Caco-2 (cell line): ENCODE data around the gene ASB1. TPM values are rescaled to one million over a fixed set of nuclear protein-coding genes. Genes with fewer than 3 reads are reported as not detected.

Experiments
- BruUV-seq: library from RNA; stranded (reverse); fragments of 400-500 nt; replicated peaks from 2 replicates; lab custom pipeline; 2021; lab: Mats Ljungman, UMichigan
- CTCF ChIA-PET: fragments of 300-600 bp; sonication (Branson Sonifier 250); formaldehyde crosslinking; loops from one replicate; lab custom pipeline; 2022; ENCODE audit warnings: antibody characterized with exemption; lab: Charles Lee
- POLR2A ChIA-PET: fragments of 300-600 bp; sonication (Branson Sonifier 250); formaldehyde crosslinking; loops from one replicate; lab custom pipeline; 2022; ENCODE audit warnings: antibody characterized with exemption; lab: Charles Lee
- DNase-seq, 2 experiments: peaks; one replicate each; pipeline versions ENCODE4 v3.0.0 to v3.0.0-alpha.2; 2020 to 2022
- H3K27me3 ChIP-seq: replicated peaks from 2 replicates; pipeline ENCODE4 v1.6.0; 2011; ENCODE audit warnings: low read length; ENCODE audit not compliant: control insufficient read depth, insufficient read depth
- H3K36me3 ChIP-seq: 2 replicates; pipeline ENCODE4 v1.5.1; 2011; ENCODE audit warnings: low read length; ENCODE audit not compliant: control insufficient read depth, insufficient read depth
- H3K4me1 ChIP-seq: fragments of 250-450 bp; sonication (Bioruptor Pico); 2 replicates; pipeline ENCODE4 v1.5.1; 2020; ENCODE audit warnings: mild to moderate bottlenecking
- H3K4me3 ChIP-seq: 2 replicates; pipeline ENCODE4 v1.5.1; 2011; ENCODE audit warnings: low read depth, mild to moderate bottlenecking, control low read depth, low read length
- H3K9me3 ChIP-seq: fragments of 250-450 bp; sonication (Bioruptor Pico); 2 replicates; pipeline ENCODE4 v1.5.1; 2020; ENCODE audit warnings: mild to moderate bottlenecking, moderate library complexity
- H3K27ac Mint-ChIP-seq: one replicate; pipeline ENCODE4 v1.8.0; 2022; ENCODE audit warnings: mixed read lengths; ENCODE audit not compliant: unreplicated experiment
- H3K27me3 Mint-ChIP-seq: one replicate; pipeline ENCODE4 v1.8.0; 2022; ENCODE audit warnings: mixed read lengths; ENCODE audit not compliant: insufficient read depth, unreplicated experiment
- H3K36me3 Mint-ChIP-seq: one replicate; pipeline ENCODE4 v1.8.0; 2022; ENCODE audit warnings: mild to moderate bottlenecking, mixed read lengths; ENCODE audit not compliant: insufficient read depth, unreplicated experiment
- H3K4me1 Mint-ChIP-seq: one replicate; pipeline ENCODE4 v1.8.0; 2022; ENCODE audit warnings: low read depth, mixed read lengths; ENCODE audit not compliant: unreplicated experiment
- H3K4me3 Mint-ChIP-seq: one replicate; pipeline ENCODE4 v1.8.0; 2022; ENCODE audit warnings: mild to moderate bottlenecking, moderate library complexity, mixed read lengths; ENCODE audit not compliant: unreplicated experiment
- H3K9me3 Mint-ChIP-seq: one replicate; pipeline ENCODE4 v1.8.0; 2022; ENCODE audit warnings: mixed read lengths; ENCODE audit not compliant: unreplicated experiment
- intact Hi-C: fragments of 100-400 bp; cut with micrococcal nuclease; formaldehyde crosslinking; loops from one replicate; pipeline ENCODE4 v1.10.0; 2022; ENCODE audit not compliant: unreplicated experiment
- total RNA-seq: library from RNA; stranded (reverse); gene quantifications from 2 replicates; pipeline ENCODE4 v1.2.3, GENCODE V29; 2022
- TF ChIP-seq, protein P1 (sequence below), 2 experiments: fragments of 200-600 bp in 1 of 2; IDR thresholded peaks; 1 replicate in 1 of 2; 2 replicates in 1 of 2; pipeline versions ENCODE4 v1.5.1 to v1.8.0; 2011 to 2022; ENCODE audit warnings: antibody characterized with exemption in 1 of 2, control low read depth in 1 of 2, inconsistent platforms in 1 of 2, low read depth in 1 of 2, low read length in 1 of 2, mild to moderate bottlenecking in 1 of 2, moderate library complexity in 1 of 2; ENCODE audit not compliant: insufficient read depth in 1 of 2, severe bottlenecking in 1 of 2, unreplicated experiment in 1 of 2

The ASB1 gene
- total RNA-seq, 1 experiment from 2014 or later: 16.9 TPM

- Mint-ChIP-seq H3K9me3 (no peaks in the 10 kb centered on the region), H3K27me3 (no peaks in the 10 kb centered on the region), H3K27ac (no peak overlapping the region), H3K4me3 (no peak overlapping the region), H3K4me1 (no peaks in the 10 kb centered on the region), H3K36me3 (no peaks in the 10 kb centered on the region)
- H3K4me1 ChIP-seq: no peaks in the 10 kb centered on the region
- BruUV-seq: no TSS peak
- DNase-seq: no peak
- TF ChIP-seq, protein P1, sequence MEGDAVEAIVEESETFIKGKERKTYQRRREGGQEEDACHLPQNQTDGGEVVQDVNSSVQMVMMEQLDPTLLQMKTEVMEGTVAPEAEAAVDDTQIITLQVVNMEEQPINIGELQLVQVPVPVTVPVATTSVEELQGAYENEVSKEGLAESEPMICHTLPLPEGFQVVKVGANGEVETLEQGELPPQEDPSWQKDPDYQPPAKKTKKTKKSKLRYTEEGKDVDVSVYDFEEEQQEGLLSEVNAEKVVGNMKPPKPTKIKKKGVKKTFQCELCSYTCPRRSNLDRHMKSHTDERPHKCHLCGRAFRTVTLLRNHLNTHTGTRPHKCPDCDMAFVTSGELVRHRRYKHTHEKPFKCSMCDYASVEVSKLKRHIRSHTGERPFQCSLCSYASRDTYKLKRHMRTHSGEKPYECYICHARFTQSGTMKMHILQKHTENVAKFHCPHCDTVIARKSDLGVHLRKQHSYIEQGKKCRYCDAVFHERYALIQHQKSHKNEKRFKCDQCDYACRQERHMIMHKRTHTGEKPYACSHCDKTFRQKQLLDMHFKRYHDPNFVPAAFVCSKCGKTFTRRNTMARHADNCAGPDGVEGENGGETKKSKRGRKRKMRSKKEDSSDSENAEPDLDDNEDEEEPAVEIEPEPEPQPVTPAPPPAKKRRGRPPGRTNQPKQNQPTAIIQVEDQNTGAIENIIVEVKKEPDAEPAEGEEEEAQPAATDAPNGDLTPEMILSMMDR (IDR thresholded peaks at IDR 0.05; ENCODE audit: insufficient read depth in 1 of 2, low read depth in 1 of 2, low read length in 1 of 2, severe bottlenecking in 1 of 2, unreplicated experiment in 1 of 2): no peak
- H3K9me3 ChIP-seq: no peaks in the 10 kb centered on the region
- no peaks in the 10 kb centered on the region for H3K27me3 ChIP-seq
- CTCF ChIA-PET: no interaction called here
- H3K36me3 ChIP-seq: no peaks in the 10 kb centered on the region
- POLR2A ChIA-PET: no interaction called here
- intact Hi-C loops: no loop called here
- no peak overlapping the region for H3K4me3 ChIP-seq
Observed at GRCh38 chr2:238397356-238397755, 29.4 kb upstream of the ASB1 start.

DNA sequence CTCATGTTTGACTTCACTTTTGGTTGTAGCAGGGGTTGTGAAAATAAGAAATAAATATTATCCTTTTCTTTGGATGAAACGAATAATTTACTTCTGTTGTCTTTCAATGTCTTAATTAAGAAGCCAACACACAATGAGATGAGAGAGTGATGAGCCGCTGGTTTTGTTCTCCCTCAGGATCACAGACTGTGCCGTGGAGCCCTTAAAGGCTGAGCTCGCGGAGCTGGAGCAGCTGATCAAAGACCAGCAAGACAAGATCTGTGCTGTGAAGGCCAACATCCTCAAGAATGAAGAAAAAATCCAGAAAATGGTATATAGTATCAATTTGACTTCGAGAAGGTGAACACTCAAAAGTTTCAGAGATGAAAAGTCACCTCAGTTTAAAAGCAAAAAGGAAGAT, 28.1 kb upstream of the ASB1 start:
- no peaks in the 10 kb centered on the region for H3K27me3 Mint-ChIP-seq
- DNase-seq: no peak
- Histone ChIP-seq H3K9me3 (no peaks in the 10 kb centered on the region), H3K36me3 (no peaks in the 10 kb centered on the region), H3K4me3 (no peak overlapping the region), H3K27me3 (no peaks in the 10 kb centered on the region), H3K4me1 (no peaks in the 10 kb centered on the region)
- H3K4me1 Mint-ChIP-seq: no peaks in the 10 kb centered on the region
- H3K9me3 Mint-ChIP-seq: no peaks in the 10 kb centered on the region
- H3K4me3 Mint-ChIP-seq: no peak overlapping the region
- H3K36me3 Mint-ChIP-seq: no peaks in the 10 kb centered on the region
- intact Hi-C loops: no loop called here
- no peak overlapping the region for H3K27ac Mint-ChIP-seq
- POLR2A ChIA-PET: no interaction called here
- BruUV-seq: no TSS peak
- TF ChIP-seq, protein P1 (IDR thresholded peaks at IDR 0.05; ENCODE audit: insufficient read depth in 1 of 2, low read depth in 1 of 2, low read length in 1 of 2, severe bottlenecking in 1 of 2, unreplicated experiment in 1 of 2): no peak
- CTCF ChIA-PET: no interaction called here

GRCh38 chr2:238399094-238399493, 27.6 kb upstream of the ASB1 start:
- no TSS peak for BruUV-seq
- ChIA-PET CTCF (no interaction called here), POLR2A (no interaction called here)
- H3K27me3 ChIP-seq: no peaks in the 10 kb centered on the region
- H3K4me1 ChIP-seq: peaks cover under 1% of the 10 kb centered on the region; the same call in 1 of the 2 replicates
- H3K36me3 ChIP-seq: no peaks in the 10 kb centered on the region
- no peaks in the 10 kb centered on the region for H3K4me1 Mint-ChIP-seq
- no peak overlapping the region for H3K4me3 Mint-ChIP-seq
- DNase-seq: no peak
- H3K9me3 ChIP-seq: no peaks in the 10 kb centered on the region
- H3K9me3 Mint-ChIP-seq: no peaks in the 10 kb centered on the region
- H3K27ac Mint-ChIP-seq: no peak overlapping the region
- TF ChIP-seq, protein P1 (IDR thresholded peaks at IDR 0.05; ENCODE audit: insufficient read depth in 1 of 2, low read depth in 1 of 2, low read length in 1 of 2, severe bottlenecking in 1 of 2, unreplicated experiment in 1 of 2): no peak
- intact Hi-C loops: no loop called here
- no peak overlapping the region for H3K4me3 ChIP-seq
- H3K36me3 Mint-ChIP-seq: no peaks in the 10 kb centered on the region
- H3K27me3 Mint-ChIP-seq: no peaks in the 10 kb centered on the region
